ENCODE data around the gene REEP3.

REEP3 gene

DNA sequence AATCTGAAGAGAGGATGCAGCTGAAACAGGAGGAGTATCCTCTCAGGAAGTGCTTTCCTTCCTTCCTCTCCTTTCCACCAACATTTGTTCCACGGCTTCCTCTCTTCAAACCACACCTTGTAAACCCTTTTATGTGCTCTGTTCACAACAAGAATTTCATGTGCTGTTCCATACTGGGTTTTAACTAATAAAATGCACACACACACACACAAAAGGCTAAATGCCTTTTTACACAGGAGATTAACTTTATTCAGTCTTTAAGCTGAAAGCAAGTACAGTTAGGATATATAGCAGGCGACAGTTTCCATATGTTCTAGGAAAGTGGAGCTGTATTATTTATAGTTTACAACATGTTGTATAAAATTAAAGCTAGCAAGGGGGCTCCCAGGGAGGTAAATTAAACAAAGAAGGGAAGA is 106.7 kb downstream of the REEP3 start (continued):
- TF ChIP-seq, protein P1, sequence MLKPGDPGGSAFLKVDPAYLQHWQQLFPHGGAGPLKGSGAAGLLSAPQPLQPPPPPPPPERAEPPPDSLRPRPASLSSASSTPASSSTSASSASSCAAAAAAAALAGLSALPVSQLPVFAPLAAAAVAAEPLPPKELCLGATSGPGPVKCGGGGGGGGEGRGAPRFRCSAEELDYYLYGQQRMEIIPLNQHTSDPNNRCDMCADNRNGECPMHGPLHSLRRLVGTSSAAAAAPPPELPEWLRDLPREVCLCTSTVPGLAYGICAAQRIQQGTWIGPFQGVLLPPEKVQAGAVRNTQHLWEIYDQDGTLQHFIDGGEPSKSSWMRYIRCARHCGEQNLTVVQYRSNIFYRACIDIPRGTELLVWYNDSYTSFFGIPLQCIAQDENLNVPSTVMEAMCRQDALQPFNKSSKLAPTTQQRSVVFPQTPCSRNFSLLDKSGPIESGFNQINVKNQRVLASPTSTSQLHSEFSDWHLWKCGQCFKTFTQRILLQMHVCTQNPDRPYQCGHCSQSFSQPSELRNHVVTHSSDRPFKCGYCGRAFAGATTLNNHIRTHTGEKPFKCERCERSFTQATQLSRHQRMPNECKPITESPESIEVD (tag by site-specific recombination; IDR thresholded peaks at IDR 0.05) = peak; percentile 90
- TF ChIP-seq HOXD13 (CRISPR knock-in tag; IDR thresholded peaks at IDR 0.05; ENCODE audit: borderline replicate concordance) = peak; percentile 35; the same call in 1 of the 2 replicates
- TF ChIP-seq ZSCAN16 (tag by site-specific recombination; IDR thresholded peaks at IDR 0.05) = peak; percentile 82; the same call in 1 of the 2 replicates
- TF ChIP-seq BCL11A (tag by site-specific recombination; IDR thresholded peaks at IDR 0.05; ENCODE audit: low read depth) = peak; percentile 55; the same call in 1 of the 2 replicates
- TF ChIP-seq, protein P2, sequence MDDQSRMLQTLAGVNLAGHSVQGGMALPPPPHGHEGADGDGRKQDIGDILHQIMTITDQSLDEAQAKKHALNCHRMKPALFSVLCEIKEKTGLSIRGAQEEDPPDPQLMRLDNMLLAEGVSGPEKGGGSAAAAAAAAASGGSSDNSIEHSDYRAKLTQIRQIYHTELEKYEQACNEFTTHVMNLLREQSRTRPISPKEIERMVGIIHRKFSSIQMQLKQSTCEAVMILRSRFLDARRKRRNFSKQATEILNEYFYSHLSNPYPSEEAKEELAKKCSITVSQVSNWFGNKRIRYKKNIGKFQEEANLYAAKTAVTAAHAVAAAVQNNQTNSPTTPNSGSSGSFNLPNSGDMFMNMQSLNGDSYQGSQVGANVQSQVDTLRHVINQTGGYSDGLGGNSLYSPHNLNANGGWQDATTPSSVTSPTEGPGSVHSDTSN (CRISPR knock-in tag; IDR thresholded peaks at IDR 0.05) = no peak
- peak; percentile 41; the same call in 1 of the 2 replicates for TF ChIP-seq ZNF394 (tag by site-specific recombination; IDR thresholded peaks at IDR 0.05; ENCODE audit: borderline replicate concordance)
- peak; percentile 44; the same call in 1 of the 2 replicates for TF ChIP-seq ZNF366 (tag by site-specific recombination; conservative IDR thresholded peaks at IDR 0.05)
- TF ChIP-seq ZNF211 (tag by site-specific recombination; IDR thresholded peaks at IDR 0.05; ENCODE audit: low read depth) = no peak
- TF ChIP-seq, protein P3, sequence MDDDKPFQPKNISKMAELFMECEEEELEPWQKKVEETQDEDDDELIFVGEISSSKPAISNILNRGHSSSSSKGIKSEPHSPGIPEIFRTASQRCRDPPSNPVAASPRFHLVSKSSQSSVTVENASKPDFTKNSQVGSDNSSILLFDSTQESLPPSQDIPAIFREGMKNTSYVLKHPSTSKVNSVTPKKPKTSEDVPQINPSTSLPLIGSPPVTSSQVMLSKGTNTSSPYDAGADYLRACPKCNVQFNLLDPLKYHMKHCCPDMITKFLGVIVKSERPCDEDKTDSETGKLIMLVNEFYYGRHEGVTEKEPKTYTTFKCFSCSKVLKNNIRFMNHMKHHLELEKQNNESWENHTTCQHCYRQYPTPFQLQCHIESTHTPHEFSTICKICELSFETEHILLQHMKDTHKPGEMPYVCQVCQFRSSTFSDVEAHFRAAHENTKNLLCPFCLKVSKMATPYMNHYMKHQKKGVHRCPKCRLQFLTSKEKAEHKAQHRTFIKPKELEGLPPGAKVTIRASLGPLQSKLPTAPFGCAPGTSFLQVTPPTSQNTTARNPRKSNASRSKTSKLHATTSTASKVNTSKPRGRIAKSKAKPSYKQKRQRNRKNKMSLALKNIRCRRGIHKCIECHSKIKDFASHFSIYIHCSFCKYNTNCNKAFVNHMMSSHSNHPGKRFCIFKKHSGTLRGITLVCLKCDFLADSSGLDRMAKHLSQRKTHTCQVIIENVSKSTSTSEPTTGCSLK (tag by site-specific recombination; IDR thresholded peaks at IDR 0.05) = no peak
- TF ChIP-seq, protein P4, sequence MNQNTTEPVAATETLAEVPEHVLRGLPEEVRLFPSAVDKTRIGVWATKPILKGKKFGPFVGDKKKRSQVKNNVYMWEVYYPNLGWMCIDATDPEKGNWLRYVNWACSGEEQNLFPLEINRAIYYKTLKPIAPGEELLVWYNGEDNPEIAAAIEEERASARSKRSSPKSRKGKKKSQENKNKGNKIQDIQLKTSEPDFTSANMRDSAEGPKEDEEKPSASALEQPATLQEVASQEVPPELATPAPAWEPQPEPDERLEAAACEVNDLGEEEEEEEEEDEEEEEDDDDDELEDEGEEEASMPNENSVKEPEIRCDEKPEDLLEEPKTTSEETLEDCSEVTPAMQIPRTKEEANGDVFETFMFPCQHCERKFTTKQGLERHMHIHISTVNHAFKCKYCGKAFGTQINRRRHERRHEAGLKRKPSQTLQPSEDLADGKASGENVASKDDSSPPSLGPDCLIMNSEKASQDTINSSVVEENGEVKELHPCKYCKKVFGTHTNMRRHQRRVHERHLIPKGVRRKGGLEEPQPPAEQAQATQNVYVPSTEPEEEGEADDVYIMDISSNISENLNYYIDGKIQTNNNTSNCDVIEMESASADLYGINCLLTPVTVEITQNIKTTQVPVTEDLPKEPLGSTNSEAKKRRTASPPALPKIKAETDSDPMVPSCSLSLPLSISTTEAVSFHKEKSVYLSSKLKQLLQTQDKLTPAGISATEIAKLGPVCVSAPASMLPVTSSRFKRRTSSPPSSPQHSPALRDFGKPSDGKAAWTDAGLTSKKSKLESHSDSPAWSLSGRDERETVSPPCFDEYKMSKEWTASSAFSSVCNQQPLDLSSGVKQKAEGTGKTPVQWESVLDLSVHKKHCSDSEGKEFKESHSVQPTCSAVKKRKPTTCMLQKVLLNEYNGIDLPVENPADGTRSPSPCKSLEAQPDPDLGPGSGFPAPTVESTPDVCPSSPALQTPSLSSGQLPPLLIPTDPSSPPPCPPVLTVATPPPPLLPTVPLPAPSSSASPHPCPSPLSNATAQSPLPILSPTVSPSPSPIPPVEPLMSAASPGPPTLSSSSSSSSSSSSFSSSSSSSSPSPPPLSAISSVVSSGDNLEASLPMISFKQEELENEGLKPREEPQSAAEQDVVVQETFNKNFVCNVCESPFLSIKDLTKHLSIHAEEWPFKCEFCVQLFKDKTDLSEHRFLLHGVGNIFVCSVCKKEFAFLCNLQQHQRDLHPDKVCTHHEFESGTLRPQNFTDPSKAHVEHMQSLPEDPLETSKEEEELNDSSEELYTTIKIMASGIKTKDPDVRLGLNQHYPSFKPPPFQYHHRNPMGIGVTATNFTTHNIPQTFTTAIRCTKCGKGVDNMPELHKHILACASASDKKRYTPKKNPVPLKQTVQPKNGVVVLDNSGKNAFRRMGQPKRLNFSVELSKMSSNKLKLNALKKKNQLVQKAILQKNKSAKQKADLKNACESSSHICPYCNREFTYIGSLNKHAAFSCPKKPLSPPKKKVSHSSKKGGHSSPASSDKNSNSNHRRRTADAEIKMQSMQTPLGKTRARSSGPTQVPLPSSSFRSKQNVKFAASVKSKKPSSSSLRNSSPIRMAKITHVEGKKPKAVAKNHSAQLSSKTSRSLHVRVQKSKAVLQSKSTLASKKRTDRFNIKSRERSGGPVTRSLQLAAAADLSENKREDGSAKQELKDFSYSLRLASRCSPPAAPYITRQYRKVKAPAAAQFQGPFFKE (tag by site-specific recombination; IDR thresholded peaks at IDR 0.05; ENCODE audit: borderline replicate concordance) = no peak
- peak; percentile 93 for TF ChIP-seq FEZF1 (tag by site-specific recombination; IDR thresholded peaks at IDR 0.05)
- TF ChIP-seq, protein P5, sequence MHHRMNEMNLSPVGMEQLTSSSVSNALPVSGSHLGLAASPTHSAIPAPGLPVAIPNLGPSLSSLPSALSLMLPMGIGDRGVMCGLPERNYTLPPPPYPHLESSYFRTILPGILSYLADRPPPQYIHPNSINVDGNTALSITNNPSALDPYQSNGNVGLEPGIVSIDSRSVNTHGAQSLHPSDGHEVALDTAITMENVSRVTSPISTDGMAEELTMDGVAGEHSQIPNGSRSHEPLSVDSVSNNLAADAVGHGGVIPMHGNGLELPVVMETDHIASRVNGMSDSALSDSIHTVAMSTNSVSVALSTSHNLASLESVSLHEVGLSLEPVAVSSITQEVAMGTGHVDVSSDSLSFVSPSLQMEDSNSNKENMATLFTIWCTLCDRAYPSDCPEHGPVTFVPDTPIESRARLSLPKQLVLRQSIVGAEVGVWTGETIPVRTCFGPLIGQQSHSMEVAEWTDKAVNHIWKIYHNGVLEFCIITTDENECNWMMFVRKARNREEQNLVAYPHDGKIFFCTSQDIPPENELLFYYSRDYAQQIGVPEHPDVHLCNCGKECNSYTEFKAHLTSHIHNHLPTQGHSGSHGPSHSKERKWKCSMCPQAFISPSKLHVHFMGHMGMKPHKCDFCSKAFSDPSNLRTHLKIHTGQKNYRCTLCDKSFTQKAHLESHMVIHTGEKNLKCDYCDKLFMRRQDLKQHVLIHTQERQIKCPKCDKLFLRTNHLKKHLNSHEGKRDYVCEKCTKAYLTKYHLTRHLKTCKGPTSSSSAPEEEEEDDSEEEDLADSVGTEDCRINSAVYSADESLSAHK (tag by site-specific recombination; IDR thresholded peaks at IDR 0.05) = peak; percentile 82
- no peak for TF ChIP-seq ZNF214 (tag by site-specific recombination; IDR thresholded peaks at IDR 0.05; ENCODE audit: borderline replicate concordance)
- no peak for TF ChIP-seq ZNF837 (tag by site-specific recombination; IDR thresholded peaks at IDR 0.05)
- TF ChIP-seq ZNF274 (IDR thresholded peaks at IDR 0.05; ENCODE audit: low read length) = no peak
- no peak for TF ChIP-seq ZNF274 (tag by site-specific recombination; IDR thresholded peaks at IDR 0.05; ENCODE audit: borderline replicate concordance)
- no peak for TF ChIP-seq ZNF138 (tag by site-specific recombination; IDR thresholded peaks at IDR 0.05; ENCODE audit: borderline replicate concordance)
- TF ChIP-seq ZEB2 (tag by site-specific recombination; IDR thresholded peaks at IDR 0.05) = no peak
- no peak for TF ChIP-seq ZNF239 (tag by site-specific recombination; IDR thresholded peaks at IDR 0.05)
- TF ChIP-seq ZNF16 (tag by site-specific recombination; IDR thresholded peaks at IDR 0.05; ENCODE audit: low read depth) = no peak
- no peak for TF ChIP-seq KLF7 (tag by site-specific recombination; IDR thresholded peaks at IDR 0.05; ENCODE audit: borderline replicate concordance)
- no peak for TF ChIP-seq ZNF133 (tag by site-specific recombination; IDR thresholded peaks at IDR 0.05)
